Measurements from ENCODE around the gene TTC9.

DNA sequence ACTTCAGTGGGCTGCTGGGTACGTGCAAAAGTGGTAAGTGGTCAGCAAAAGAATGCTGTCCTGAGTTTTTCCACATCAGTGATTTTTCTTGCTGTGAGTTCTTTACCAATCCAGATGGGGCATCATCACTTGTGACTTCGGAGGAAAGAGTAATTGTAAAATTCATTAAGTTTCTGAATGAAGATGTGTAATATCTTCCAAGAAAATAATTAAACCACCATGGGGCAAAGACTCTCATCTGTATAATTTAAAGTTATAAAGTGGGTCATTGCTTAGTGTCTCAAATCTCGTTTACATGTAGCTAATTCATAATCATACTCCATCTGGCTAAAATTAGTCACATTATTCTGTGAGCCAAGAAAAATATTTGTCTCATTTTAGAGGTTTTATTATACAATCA, 30.5 kb upstream of the TTC9 start:
- TF ChIP-seq, protein P1, sequence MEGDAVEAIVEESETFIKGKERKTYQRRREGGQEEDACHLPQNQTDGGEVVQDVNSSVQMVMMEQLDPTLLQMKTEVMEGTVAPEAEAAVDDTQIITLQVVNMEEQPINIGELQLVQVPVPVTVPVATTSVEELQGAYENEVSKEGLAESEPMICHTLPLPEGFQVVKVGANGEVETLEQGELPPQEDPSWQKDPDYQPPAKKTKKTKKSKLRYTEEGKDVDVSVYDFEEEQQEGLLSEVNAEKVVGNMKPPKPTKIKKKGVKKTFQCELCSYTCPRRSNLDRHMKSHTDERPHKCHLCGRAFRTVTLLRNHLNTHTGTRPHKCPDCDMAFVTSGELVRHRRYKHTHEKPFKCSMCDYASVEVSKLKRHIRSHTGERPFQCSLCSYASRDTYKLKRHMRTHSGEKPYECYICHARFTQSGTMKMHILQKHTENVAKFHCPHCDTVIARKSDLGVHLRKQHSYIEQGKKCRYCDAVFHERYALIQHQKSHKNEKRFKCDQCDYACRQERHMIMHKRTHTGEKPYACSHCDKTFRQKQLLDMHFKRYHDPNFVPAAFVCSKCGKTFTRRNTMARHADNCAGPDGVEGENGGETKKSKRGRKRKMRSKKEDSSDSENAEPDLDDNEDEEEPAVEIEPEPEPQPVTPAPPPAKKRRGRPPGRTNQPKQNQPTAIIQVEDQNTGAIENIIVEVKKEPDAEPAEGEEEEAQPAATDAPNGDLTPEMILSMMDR (conservative IDR thresholded peaks at IDR 0.05; ENCODE audit: low read length), result no peak
- TF ChIP-seq EZH2phosphoT487 (IDR thresholded peaks at IDR 0.05; ENCODE audit: borderline replicate concordance), result no peak

Data from Loucy (cell line).